Keratinocyte (primary cell): ENCODE data around the gene NUDT1. TPM values are rescaled to one million over a fixed set of nuclear protein-coding genes. Genes with fewer than 3 reads are reported as not detected.

Source experiments
- DNase-seq: peaks from one replicate; pipeline ENCODE4 v3.0.0-alpha.2; 2011; ENCODE audit warnings: low read depth, missing footprints, low spot score
- FAIRE-seq: peaks from 2 replicates; lab custom pipeline; 2011; peaks lifted over from hg19 to GRCh38; lab: Jason Lieb, UNC
- H2AFZ ChIP-seq: 2 replicates; pipeline ENCODE4 v1.6.0; 2012; ENCODE audit warnings: low read length, control low read depth, inconsistent platforms; ENCODE audit not compliant: control insufficient read depth
- H3K27ac ChIP-seq: 2 replicates; pipeline ENCODE4 v1.5.1; 2011; ENCODE audit warnings: low read length; ENCODE audit not compliant: control insufficient read depth, insufficient read depth
- H3K27me3 ChIP-seq: 3 replicates; pipeline ENCODE4 v1.6.0; 2011; ENCODE audit warnings: low read length; ENCODE audit not compliant: control insufficient read depth, insufficient read depth; ENCODE audit errors: extremely low read depth
- H3K36me3 ChIP-seq, 2 experiments: 2 replicates in 1 of 2; 3 replicates in 1 of 2; pipeline ENCODE4 v1.5.1; 2011; ENCODE audit warnings: low read length in 2 of 2, mild to moderate bottlenecking in 1 of 2; ENCODE audit not compliant: control insufficient read depth in 2 of 2, insufficient read depth in 2 of 2; ENCODE audit errors: extremely low read depth in 1 of 2
- H3K4me1 ChIP-seq: 3 replicates; pipeline ENCODE4 v1.5.1; 2011; ENCODE audit warnings: low read length; ENCODE audit not compliant: control insufficient read depth, insufficient read depth; ENCODE audit errors: extremely low read depth
- H3K4me2 ChIP-seq: 3 replicates; pipeline ENCODE4 v1.6.0; 2011; ENCODE audit warnings: low read depth, low read length; ENCODE audit not compliant: control insufficient read depth, insufficient read depth; ENCODE audit errors: extremely low read depth
- H3K4me3 ChIP-seq, 3 experiments: fragments of 200-600 bp in 1 of 3; sonication (generic) in 1 of 3; 2 replicates in 2 of 3; 3 replicates in 1 of 3; pipeline ENCODE4 v1.5.1; 2011 to 2016; ENCODE audit warnings: low read length in 3 of 3, mild to moderate bottlenecking in 3 of 3, control low read depth in 2 of 3, inconsistent platforms in 1 of 3, low read depth in 1 of 3, mixed read lengths in 1 of 3, mixed run types in 1 of 3, moderate library complexity in 1 of 3; ENCODE audit not compliant: control insufficient read depth in 2 of 3, insufficient read depth in 2 of 3; ENCODE audit errors: extremely low read depth in 1 of 3
- H3K79me2 ChIP-seq: 2 replicates; pipeline ENCODE4 v1.6.0; 2012; ENCODE audit warnings: low read length; ENCODE audit not compliant: control insufficient read depth, insufficient read depth
- H3K9ac ChIP-seq: 3 replicates; pipeline ENCODE4 v1.6.0; 2011; ENCODE audit warnings: low read length; ENCODE audit not compliant: control insufficient read depth, insufficient read depth; ENCODE audit errors: extremely low read depth
- H3K9me1 ChIP-seq: 3 replicates; pipeline ENCODE4 v1.6.0; 2011; ENCODE audit warnings: low read length; ENCODE audit not compliant: control insufficient read depth, insufficient read depth; ENCODE audit errors: extremely low read depth
- H3K9me3 ChIP-seq: 2 replicates; pipeline ENCODE4 v1.5.1; 2012; ENCODE audit warnings: low read depth, low read length; ENCODE audit not compliant: control insufficient read depth
- H4K20me1 ChIP-seq: 3 replicates; pipeline ENCODE4 v1.6.0; 2011; ENCODE audit warnings: low read length; ENCODE audit not compliant: control insufficient read depth, insufficient read depth; ENCODE audit errors: extremely low read depth
- EZH2 ChIP-seq: IDR thresholded peaks from one replicate; pipeline ENCODE4 v1.6.1; 2012; ENCODE audit warnings: inconsistent platforms, mild to moderate bottlenecking, low read length, moderate library complexity
- dilution Hi-C: fragments of 300-500 bp; cut with MboI; formaldehyde crosslinking; loops from one replicate; pipeline ENCODE4 v1.7.0; 2020; ENCODE audit warnings: low sequenced_read_pairs; ENCODE audit not compliant: extremely low pct_ligation_motif_present
- polyA plus RNA-seq, 5 experiments: library from polyadenylated mRNA; depleted of rRNA in 3 of 5; stranded (reverse) in 3 of 5; stranded (forward) in 1 of 5; unstranded in 1 of 5; fragments of >200 nt; gene quantifications; 1 replicate in 1 of 5; 2 replicates in 3 of 5; 3 replicates in 1 of 5; pipeline versions ENCODE4 v1.2.1 to v1.2.3, GENCODE V29; 2011 to 2012; ENCODE audit warnings: missing spikeins in 2 of 5, low read depth in 1 of 5, low replicate concordance in 1 of 5
- TF ChIP-seq, protein P1 (sequence below), 3 experiments: IDR thresholded peaks in 1 of 3; conservative IDR thresholded peaks in 1 of 3; optimal IDR thresholded peaks in 1 of 3; 2 replicates in 2 of 3; 3 replicates in 1 of 3; pipeline versions ENCODE3 to v1.5.1; 2011; ENCODE audit warnings: low read length in 3 of 3, mild to moderate bottlenecking in 3 of 3, moderate library complexity in 2 of 3, control low read depth in 1 of 3, inconsistent platforms in 1 of 3; ENCODE audit not compliant: insufficient read depth in 2 of 3; ENCODE audit errors: extremely low read depth in 1 of 3

NUDT1 gene
- polyA plus RNA-seq, 1 donor (not counting 4 experiments of a cell fraction or from before 2014, with no cell fraction given): 21.9 TPM

DNA sequence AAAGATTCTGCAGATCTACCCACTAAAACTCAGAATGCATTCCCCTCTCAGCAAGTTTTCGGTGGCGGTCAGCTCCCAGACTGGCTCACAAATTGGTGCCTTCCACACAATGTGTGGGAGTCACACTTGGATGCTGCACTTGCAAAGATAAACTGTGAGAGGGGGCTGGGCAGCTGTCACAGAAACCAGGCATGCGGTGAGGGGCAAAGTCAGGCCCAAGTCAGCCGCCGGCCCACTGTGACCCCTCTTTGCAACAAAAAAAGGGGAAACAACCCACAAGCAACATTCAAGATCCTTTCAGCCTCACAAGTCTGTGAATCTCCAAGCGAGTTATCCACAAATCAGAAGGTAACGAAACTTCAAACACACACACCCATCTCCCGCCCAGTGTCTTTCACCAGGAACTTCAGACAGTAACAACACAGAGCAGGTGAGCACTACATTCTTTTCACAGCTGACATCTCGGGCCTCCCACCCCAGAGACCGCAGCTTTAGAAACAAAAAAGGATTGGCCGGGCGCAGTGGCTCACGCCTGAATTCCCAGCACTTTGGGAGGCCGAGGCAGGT is 40.2 kb downstream of the NUDT1 start:
- H3K4me1 ChIP-seq: no peaks in the 10 kb centered on the region
- dilution Hi-C loops: no loop called here
- no peak overlapping the region for H3K4me2 ChIP-seq
- FAIRE-seq (no peak), DNase-seq (no peak)
- TF ChIP-seq, protein P1, sequence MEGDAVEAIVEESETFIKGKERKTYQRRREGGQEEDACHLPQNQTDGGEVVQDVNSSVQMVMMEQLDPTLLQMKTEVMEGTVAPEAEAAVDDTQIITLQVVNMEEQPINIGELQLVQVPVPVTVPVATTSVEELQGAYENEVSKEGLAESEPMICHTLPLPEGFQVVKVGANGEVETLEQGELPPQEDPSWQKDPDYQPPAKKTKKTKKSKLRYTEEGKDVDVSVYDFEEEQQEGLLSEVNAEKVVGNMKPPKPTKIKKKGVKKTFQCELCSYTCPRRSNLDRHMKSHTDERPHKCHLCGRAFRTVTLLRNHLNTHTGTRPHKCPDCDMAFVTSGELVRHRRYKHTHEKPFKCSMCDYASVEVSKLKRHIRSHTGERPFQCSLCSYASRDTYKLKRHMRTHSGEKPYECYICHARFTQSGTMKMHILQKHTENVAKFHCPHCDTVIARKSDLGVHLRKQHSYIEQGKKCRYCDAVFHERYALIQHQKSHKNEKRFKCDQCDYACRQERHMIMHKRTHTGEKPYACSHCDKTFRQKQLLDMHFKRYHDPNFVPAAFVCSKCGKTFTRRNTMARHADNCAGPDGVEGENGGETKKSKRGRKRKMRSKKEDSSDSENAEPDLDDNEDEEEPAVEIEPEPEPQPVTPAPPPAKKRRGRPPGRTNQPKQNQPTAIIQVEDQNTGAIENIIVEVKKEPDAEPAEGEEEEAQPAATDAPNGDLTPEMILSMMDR (optimal IDR thresholded peaks at IDR 0.05 in 1 of 3, IDR thresholded peaks at IDR 0.05 in 1 of 3, conservative IDR thresholded peaks at IDR 0.05 in 1 of 3; ENCODE audit: extremely low read depth in 1 of 3, insufficient read depth in 2 of 3, low read length in 3 of 3): no peak
- H3K36me3 ChIP-seq: peaks cover 0 to 1% of the 10 kb centered on the region in 2 experiments
- no peaks in the 10 kb centered on the region for H3K79me2 ChIP-seq
- H4K20me1 ChIP-seq: no peaks in the 10 kb centered on the region
- no peak overlapping the region for H3K4me3 ChIP-seq
- no peak overlapping the region for H3K9ac ChIP-seq
- no peak overlapping the region for H3K27ac ChIP-seq
- no peaks in the 10 kb centered on the region for H3K9me1 ChIP-seq
- no peaks in the 10 kb centered on the region for H3K9me3 ChIP-seq
- H3K27me3 ChIP-seq: no peaks in the 10 kb centered on the region
- no peak overlapping the region for H2AFZ ChIP-seq

- no peaks in the 10 kb centered on the region for H3K9me1 ChIP-seq
- H3K79me2 ChIP-seq: no peaks in the 10 kb centered on the region
- no peak overlapping the region for H3K27ac ChIP-seq
- dilution Hi-C loops: no loop called here
- no peaks in the 10 kb centered on the region for H4K20me1 ChIP-seq
- no peak overlapping the region for H3K4me2 ChIP-seq
- no peaks in the 10 kb centered on the region for H3K27me3 ChIP-seq
- no peak overlapping the region for H2AFZ ChIP-seq
- no peak overlapping the region for H3K4me3 ChIP-seq
- H3K36me3 ChIP-seq: no peaks in the 10 kb centered on the region
- no peak overlapping the region for H3K9ac ChIP-seq
- DNase-seq (no peak), FAIRE-seq (no peak)
- no peak for TF ChIP-seq EZH2
- TF ChIP-seq, protein P1 (optimal IDR thresholded peaks at IDR 0.05 in 1 of 3, IDR thresholded peaks at IDR 0.05 in 1 of 3, conservative IDR thresholded peaks at IDR 0.05 in 1 of 3; ENCODE audit: extremely low read depth in 1 of 3, insufficient read depth in 2 of 3, low read length in 3 of 3): no peak
- H3K9me3 ChIP-seq: no peaks in the 10 kb centered on the region
- H3K4me1 ChIP-seq: no peaks in the 10 kb centered on the region
Observed at GRCh38 chr7:2283074-2283473, 41.0 kb downstream of the NUDT1 start.
